ENCODE data around the gene MTERF4. TPM values are rescaled to one million over a fixed set of nuclear protein-coding genes. Genes with fewer than 3 reads are reported as not detected.

MTERF4 gene
- total and polyA plus RNA-seq, 2 of the 13 experiments (the other 11 are each of a cell fraction or from before 2014, with no cell fraction given), result 50.5 to 59.8 TPM

DNA sequence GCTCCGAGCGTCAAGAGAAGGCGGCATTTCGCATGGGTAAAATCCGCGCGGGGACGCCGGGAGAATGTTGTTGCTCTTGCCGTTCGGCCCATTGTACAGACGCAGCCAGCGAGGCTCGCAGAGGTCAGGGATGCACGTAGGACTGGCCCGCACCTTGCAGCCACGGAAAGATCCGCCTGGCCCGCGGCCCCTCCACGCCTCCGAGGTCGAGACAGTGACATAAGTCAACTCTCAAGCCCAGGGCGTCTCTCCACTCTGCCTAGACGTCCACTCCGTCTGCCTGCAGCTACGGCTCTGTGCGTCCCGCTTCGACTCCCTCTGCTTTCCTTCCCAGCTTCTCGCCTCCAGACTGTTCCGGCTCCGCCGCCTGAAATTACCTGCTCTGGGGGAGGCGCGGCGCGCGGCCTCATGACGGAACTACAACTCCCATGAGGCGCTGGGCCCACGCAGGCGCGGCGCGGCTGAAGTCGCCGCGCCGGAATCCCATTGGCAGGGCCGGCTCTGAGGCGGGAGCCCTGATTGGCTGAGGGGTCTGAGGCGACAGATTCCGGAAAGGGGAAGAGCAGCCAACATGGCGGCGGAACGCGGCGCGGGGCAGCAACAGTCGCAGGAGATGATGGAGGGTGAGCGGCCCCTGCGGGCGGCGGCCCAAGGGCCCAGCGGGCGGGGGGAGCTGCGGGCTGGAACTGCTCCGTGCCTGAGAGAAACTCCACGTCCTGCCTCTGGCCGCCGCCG lies 48.0 kb upstream of the MTERF4 start, which contains the start of gene PPP1R7 (continued):
- peak; percentile 55; the same call in 1 of the 2 replicates for TF ChIP-seq ZNF350 (CRISPR knock-in tag; IDR thresholded peaks at IDR 0.05; ENCODE audit: borderline replicate concordance, low read depth)
- TF ChIP-seq RFX5 (IDR thresholded peaks at IDR 0.05; ENCODE audit: low read depth, low read length), result peak; percentile 64; the same call in 1 of the 2 replicates
- peak; percentile 66; the same call in 1 of the 2 replicates for TF ChIP-seq ZSCAN31 (CRISPR knock-in tag; IDR thresholded peaks at IDR 0.05; ENCODE audit: low read depth)
- peak; percentile 81 for TF ChIP-seq POLR2AphosphoS5 (IDR thresholded peaks at IDR 0.05; ENCODE audit: low read depth, low read length)
- no peak for TF ChIP-seq HOXD1 (CRISPR knock-in tag; IDR thresholded peaks at IDR 0.05)
- peak; percentile 88 for TF ChIP-seq ZFY (CRISPR knock-in tag; IDR thresholded peaks at IDR 0.05)
- TF ChIP-seq, protein P1, sequence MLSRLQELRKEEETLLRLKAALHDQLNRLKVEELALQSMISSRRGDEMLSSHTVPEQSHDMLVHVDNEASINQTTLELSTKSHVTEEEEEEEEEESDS (CRISPR knock-in tag; IDR thresholded peaks at IDR 0.05; ENCODE audit: borderline replicate concordance), result no peak
- TF ChIP-seq CHCHD3 (CRISPR knock-in tag; IDR thresholded peaks at IDR 0.05), result peak; percentile 24; the same call in 1 of the 2 replicates
- peak; percentile 58; the same call in 1 of the 2 replicates for TF ChIP-seq KLF12 (CRISPR knock-in tag; IDR thresholded peaks at IDR 0.05; ENCODE audit: borderline replicate concordance)
- TF ChIP-seq ZNF543 (CRISPR knock-in tag; IDR thresholded peaks at IDR 0.05), result no peak
- peak; percentile 46; the same call in 1 of the 2 replicates for TF ChIP-seq ZSCAN30 (CRISPR knock-in tag; IDR thresholded peaks at IDR 0.05)
- TF ChIP-seq, protein P2, sequence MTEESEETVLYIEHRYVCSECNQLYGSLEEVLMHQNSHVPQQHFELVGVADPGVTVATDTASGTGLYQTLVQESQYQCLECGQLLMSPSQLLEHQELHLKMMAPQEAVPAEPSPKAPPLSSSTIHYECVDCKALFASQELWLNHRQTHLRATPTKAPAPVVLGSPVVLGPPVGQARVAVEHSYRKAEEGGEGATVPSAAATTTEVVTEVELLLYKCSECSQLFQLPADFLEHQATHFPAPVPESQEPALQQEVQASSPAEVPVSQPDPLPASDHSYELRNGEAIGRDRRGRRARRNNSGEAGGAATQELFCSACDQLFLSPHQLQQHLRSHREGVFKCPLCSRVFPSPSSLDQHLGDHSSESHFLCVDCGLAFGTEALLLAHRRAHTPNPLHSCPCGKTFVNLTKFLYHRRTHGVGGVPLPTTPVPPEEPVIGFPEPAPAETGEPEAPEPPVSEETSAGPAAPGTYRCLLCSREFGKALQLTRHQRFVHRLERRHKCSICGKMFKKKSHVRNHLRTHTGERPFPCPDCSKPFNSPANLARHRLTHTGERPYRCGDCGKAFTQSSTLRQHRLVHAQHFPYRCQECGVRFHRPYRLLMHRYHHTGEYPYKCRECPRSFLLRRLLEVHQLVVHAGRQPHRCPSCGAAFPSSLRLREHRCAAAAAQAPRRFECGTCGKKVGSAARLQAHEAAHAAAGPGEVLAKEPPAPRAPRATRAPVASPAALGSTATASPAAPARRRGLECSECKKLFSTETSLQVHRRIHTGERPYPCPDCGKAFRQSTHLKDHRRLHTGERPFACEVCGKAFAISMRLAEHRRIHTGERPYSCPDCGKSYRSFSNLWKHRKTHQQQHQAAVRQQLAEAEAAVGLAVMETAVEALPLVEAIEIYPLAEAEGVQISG (CRISPR knock-in tag; IDR thresholded peaks at IDR 0.05), result peak; percentile 52; the same call in 1 of the 2 replicates
- TF ChIP-seq CREB1 (IDR thresholded peaks at IDR 0.05), result peak; percentile 81
- peak; percentile 85 for TF ChIP-seq CREB1 (CRISPR knock-in tag; IDR thresholded peaks at IDR 0.05)
- TF ChIP-seq, protein P3, sequence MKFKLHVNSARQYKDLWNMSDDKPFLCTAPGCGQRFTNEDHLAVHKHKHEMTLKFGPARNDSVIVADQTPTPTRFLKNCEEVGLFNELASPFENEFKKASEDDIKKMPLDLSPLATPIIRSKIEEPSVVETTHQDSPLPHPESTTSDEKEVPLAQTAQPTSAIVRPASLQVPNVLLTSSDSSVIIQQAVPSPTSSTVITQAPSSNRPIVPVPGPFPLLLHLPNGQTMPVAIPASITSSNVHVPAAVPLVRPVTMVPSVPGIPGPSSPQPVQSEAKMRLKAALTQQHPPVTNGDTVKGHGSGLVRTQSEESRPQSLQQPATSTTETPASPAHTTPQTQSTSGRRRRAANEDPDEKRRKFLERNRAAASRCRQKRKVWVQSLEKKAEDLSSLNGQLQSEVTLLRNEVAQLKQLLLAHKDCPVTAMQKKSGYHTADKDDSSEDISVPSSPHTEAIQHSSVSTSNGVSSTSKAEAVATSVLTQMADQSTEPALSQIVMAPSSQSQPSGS (CRISPR knock-in tag; IDR thresholded peaks at IDR 0.05), result 0 out of 2 replicates have a peak, but pooled peaks have one; percentile 42
- 0 out of 2 replicates have a peak, but pooled peaks have one; percentile 17 for TF ChIP-seq ZNF160 (CRISPR knock-in tag; IDR thresholded peaks at IDR 0.05)
- TF ChIP-seq U2AF2 (IDR thresholded peaks at IDR 0.05; ENCODE audit: low read depth, low read length), result no peak
- 0 out of 2 replicates have a peak, but pooled peaks have one; percentile 54 for TF ChIP-seq DR1 (CRISPR knock-in tag; IDR thresholded peaks at IDR 0.05)
- peak; percentile 92 for TF ChIP-seq TAF1 (CRISPR knock-in tag; IDR thresholded peaks at IDR 0.05)
- no peak for TF ChIP-seq ZNF678 (CRISPR knock-in tag; IDR thresholded peaks at IDR 0.05)
- TF ChIP-seq ZNF598 (CRISPR knock-in tag; IDR thresholded peaks at IDR 0.05; ENCODE audit: borderline replicate concordance), result 0 out of 2 replicates have a peak, but pooled peaks have one; percentile 4
- TF ChIP-seq TARDBP (CRISPR knock-in tag; IDR thresholded peaks at IDR 0.05), result peak; percentile 12; the same call in 1 of the 2 replicates
- TF ChIP-seq RCOR2 (CRISPR knock-in tag; IDR thresholded peaks at IDR 0.05), result peak; percentile 82
- TF ChIP-seq PTBP1 (IDR thresholded peaks at IDR 0.05; ENCODE audit: low read depth, low read length, poor library complexity, severe bottlenecking), result peak; percentile 44
- no peak for TF ChIP-seq ZNF775 (CRISPR knock-in tag; IDR thresholded peaks at IDR 0.05; ENCODE audit: borderline replicate concordance)
- peak; percentile 39; the same call in 1 of the 2 replicates for TF ChIP-seq ZBTB38 (CRISPR knock-in tag; IDR thresholded peaks at IDR 0.05)
- no peak for TF ChIP-seq ZNF496 (CRISPR knock-in tag; IDR thresholded peaks at IDR 0.05; ENCODE audit: insufficient replicate concordance)
